GM12878 (cell line): Measurements from ENCODE around the gene KRTAP10-2.

Experiments
- ASH2L ChIP-seq: fragments of 300-600, 200-600 bp; sonication (generic); IDR thresholded peaks from 2 replicates; pipeline ENCODE4 v1.6.1; 2017; ENCODE audit warnings: low read depth, mild to moderate bottlenecking, borderline replicate concordance
- CEBPB ChIP-seq, 2 experiments: fragments of 150-350 bp in 1 of 2; IDR thresholded peaks; 2 replicates each; pipeline ENCODE4 v1.6.1; 2012 to 2014; ENCODE audit warnings: low read depth in 2 of 2, low read length in 2 of 2, borderline replicate concordance in 1 of 2, inconsistent platforms in 1 of 2
- CTCF ChIP-seq, 3 experiments: IDR thresholded peaks in 2 of 3; conservative IDR thresholded peaks in 1 of 3; 2 replicates each; pipeline ENCODE4 v1.5.1; 2011; ENCODE audit warnings: low read depth in 3 of 3, low read length in 3 of 3, mild to moderate bottlenecking in 3 of 3, control low read depth in 2 of 3, moderate library complexity in 2 of 3, inconsistent platforms in 1 of 3, mixed read lengths in 1 of 3; ENCODE audit not compliant: control insufficient read depth in 2 of 3, insufficient read depth in 1 of 3; ENCODE audit errors: extremely low read depth in 1 of 3
- ESRRA ChIP-seq: IDR thresholded peaks from 2 replicates; pipeline ENCODE4 v1.6.1; 2012; ENCODE audit warnings: mild to moderate bottlenecking, low read length, improper control_type of control experiment
- EZH2 ChIP-seq: IDR thresholded peaks from 2 replicates; pipeline ENCODE4 v1.6.1; 2012; ENCODE audit warnings: low read depth, mild to moderate bottlenecking, control low read depth, inconsistent platforms, low read length, borderline replicate concordance; ENCODE audit not compliant: control insufficient read depth
- HDAC6 ChIP-seq: fragments of 200-600 bp; sonication (generic); IDR thresholded peaks from one replicate; pipeline ENCODE4 v1.8.0; 2017; ENCODE audit warnings: antibody characterized with exemption; ENCODE audit not compliant: unreplicated experiment
- NFIC ChIP-seq: IDR thresholded peaks from 2 replicates; pipeline ENCODE4 v1.6.1; 2012; ENCODE audit warnings: low read depth, mild to moderate bottlenecking, inconsistent platforms, low read length, moderate library complexity
- PBX3 ChIP-seq: IDR thresholded peaks from 2 replicates; pipeline ENCODE4 v1.6.1; 2011; ENCODE audit warnings: mild to moderate bottlenecking, low read depth, low read length, moderate library complexity; ENCODE audit not compliant: insufficient replicate concordance
- POLR2AphosphoS5 ChIP-seq: IDR thresholded peaks from 2 replicates; pipeline ENCODE4 v1.6.1; 2011; ENCODE audit warnings: mild to moderate bottlenecking, low read length, inconsistent platforms
- RB1 ChIP-seq: fragments of 450-650 bp; formaldehyde crosslinking; IDR thresholded peaks from 2 replicates; pipeline ENCODE4 v1.6.1; 2017; ENCODE audit warnings: mild to moderate bottlenecking, borderline replicate concordance
- TCF12 ChIP-seq: IDR thresholded peaks from 2 replicates; pipeline ENCODE4 v1.6.1; 2011; ENCODE audit warnings: low read depth, mild to moderate bottlenecking, low read length
- USF2 ChIP-seq: IDR thresholded peaks from 2 replicates; pipeline ENCODE4 v1.6.1; 2011; ENCODE audit warnings: low read depth, low read length, improper control_type of control experiment, borderline replicate concordance

- TF ChIP-seq POLR2AphosphoS5 (no peak), CTCF (IDR thresholded peaks at IDR 0.05 in 2 of 3, conservative IDR thresholded peaks at IDR 0.05 in 1 of 3; ENCODE audit: control insufficient read depth in 2 of 3, extremely low read depth in 1 of 3, insufficient read depth in 1 of 3, low read depth in 3 of 3, low read length in 3 of 3) (no peak), RB1 (no peak), ASH2L (no peak), HDAC6 (no peak), EZH2 (no peak), ESRRA (no peak), TCF12 (no peak), USF2 (no peak), PBX3 (no peak), NFIC (no peak), CEBPB (IDR thresholded peaks at IDR 0.05; ENCODE audit: borderline replicate concordance in 1 of 2, low read depth in 2 of 2, low read length in 2 of 2) (no peak)
Observed at GRCh38 chr21:44502171-44502958, 48.9 kb downstream of the KRTAP10-2 start.
